ENCODE data around the gene CCDC57.

Gene CCDC57

DNA sequence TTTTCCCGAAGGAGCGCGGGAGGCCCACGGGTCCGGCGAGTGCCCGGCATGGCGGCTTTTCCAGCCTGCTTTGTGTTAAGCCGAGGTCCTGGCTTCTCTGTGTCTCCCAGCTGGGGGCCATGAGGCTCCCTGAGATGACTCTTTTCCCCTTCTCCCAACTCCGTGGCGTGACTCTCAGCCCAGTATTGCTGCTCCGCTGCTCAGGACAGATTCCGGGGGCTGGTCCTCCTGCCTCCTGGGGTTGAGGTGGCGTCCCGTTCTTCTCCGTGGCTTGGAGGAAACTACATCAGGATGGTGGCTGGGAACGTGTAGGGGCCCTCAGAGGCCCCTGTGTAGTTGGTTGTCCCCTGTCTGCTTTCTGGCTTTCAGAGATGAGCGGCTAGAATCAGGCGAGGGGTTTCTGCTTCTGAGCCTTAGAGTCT lies 160.0 kb downstream of the CCDC57 start:
- no peaks in the 10 kb centered on the region for H3K27me3 ChIP-seq (ENCODE audit: insufficient read depth, low read length)
- WGBS = 34% methylated on average over 19 of the region's 19 CpGs
- H3K9me3 ChIP-seq (ENCODE audit: insufficient read depth, low read depth, low read length) = no peaks in the 10 kb centered on the region
- H3K9ac ChIP-seq (ENCODE audit: low read depth, low read length) = peak overlapping the region; percentile 81
- H3K36me3 ChIP-seq (ENCODE audit: insufficient read depth, low read length) = peaks cover 60% of the 10 kb centered on the region
- no peaks in the 10 kb centered on the region for H3K4me1 ChIP-seq (ENCODE audit: insufficient read depth, low read length)
- peak overlapping the region; percentile 96 for H3K4me3 ChIP-seq (ENCODE audit: low read length)
- no peak overlapping the region for H3K27ac ChIP-seq (ENCODE audit: low read depth, low read length)

DNA sequence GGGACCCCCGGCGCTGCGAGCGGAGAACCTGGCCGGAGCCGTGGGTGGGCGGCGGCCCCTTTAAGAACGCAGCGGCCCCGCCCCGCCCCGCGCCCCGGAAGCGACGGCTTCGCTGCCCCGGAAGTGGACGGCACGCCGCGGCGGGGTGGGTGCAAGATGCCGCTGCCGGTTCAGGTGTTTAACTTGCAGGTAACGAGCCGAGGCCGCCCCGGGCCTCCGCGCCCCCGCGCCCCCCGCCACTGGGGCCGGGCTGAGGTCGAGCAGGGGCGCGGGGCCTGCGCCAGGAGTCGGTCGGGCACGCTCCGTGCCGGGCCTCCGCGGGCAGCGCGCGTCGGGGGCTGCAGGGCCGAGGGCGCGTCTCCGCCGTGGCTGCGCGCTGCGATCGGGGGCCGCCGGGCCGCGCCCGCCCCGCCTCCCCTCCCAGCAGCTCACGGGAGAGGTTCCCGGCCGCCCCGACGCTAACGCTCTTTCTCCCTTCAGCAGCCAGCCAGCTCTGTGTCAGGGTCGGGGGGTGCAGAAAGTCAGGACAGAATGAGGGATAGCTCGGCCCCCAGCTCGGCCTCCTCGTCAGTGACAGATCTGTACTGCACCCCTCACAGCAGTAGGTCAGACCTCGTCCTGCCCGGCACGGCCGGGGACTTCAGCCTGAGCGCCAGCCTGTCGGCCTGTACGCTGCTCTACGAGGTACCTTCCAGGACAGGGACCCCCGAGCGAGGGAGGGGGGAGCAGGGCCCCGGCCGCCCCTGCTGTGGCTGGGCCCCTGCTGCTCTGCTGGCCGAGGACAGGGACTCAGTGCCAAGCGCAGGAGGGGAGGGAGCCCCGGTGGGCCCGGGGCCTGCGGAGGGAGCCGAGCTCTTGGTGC lies 160.6 kb downstream of the CCDC57 start, which contains the start of the genes GPS1 and RFNG:
Gene GPS1, plus strand, starts transcription at position 123 of the 862 bp plus-strand sequence. Its CDS starts 34 bp downstream, at position 157.
Gene RFNG, minus strand, starts transcription at position 36 of the 862 bp plus-strand sequence. CDS start 45 bp downstream, outside the sequence.
- H3K27me3 ChIP-seq (ENCODE audit: insufficient read depth, low read length) = no peaks in the 10 kb centered on the region

More for the DNA sequence above, 160.6 kb downstream of the CCDC57 start, which contains the start of the genes GPS1 and RFNG:
- H3K4me1 ChIP-seq (ENCODE audit: insufficient read depth, low read length) = no peaks in the 10 kb centered on the region
- no peak within 1 kb of the TSS for H3K27ac ChIP-seq (ENCODE audit: low read depth, low read length)
- WGBS = under 1% methylated on average over 94 of the region's 94 CpGs
- H3K9me3 ChIP-seq (ENCODE audit: insufficient read depth, low read depth, low read length) = no peaks in the 10 kb centered on the region
- H3K9ac ChIP-seq (ENCODE audit: low read depth, low read length) = peak within 1 kb of the TSS; percentile 81
- peak within 1 kb of the TSS; percentile 96 for H3K4me3 ChIP-seq (ENCODE audit: low read length)
- H3K36me3 ChIP-seq (ENCODE audit: insufficient read depth, low read length) = peaks cover 60% of the 10 kb centered on the region
